NOMO-1 (cell line): ENCODE measurements around the gene CD248.
"Not testable (repeated sequence)": the region's sequence is repeated elsewhere in the genome, so short reads cannot be mapped to it uniquely, and the experiment has no call there.

ENCODE experiments used
- DNase-seq, 2 experiments: peaks; one replicate each; lab custom pipeline; 2025; ENCODE audit not compliant: unreplicated experiment in 2 of 2; lab: John Stamatoyannopoulos, UW

Gene CD248

GRCh38 chr11:66313321-66314185, 3.3 kb downstream of the CD248 start:
- DNase-seq, result no peak

- peak; percentile 94 to 97 for DNase-seq
These were observed 4.1 kb downstream of the CD248 start for GRCh38 chr11:66312549-66313320.

DNA sequence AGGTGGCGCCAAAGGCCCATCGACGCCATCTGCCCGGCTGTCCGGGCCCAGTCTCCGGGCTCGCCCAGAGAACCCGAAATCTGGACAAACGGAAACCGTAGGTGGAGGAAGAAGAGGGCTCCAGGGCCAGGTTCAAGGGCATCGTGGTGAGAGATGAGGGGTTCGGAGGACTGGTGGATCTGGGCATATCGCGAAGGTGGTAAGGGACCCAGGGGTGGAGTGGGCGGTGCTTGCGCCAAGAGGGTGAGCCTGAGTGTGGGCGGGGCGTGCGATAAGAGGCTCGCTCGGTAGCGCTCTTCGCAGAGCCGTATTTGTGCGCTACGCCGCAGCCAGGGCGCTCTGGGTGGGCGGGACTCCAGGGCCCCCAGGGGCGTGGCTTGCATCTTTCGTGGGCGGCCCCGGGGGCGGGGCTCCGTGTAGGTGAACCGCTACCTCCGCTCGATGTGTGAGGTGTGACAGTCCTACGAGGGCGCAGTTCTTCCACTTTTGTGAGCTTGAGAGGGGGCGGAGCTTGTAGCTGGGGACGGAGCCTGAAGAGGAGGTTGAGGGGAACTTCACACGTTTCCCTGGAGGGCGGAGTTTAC, 4.8 kb downstream of the CD248 start:
- DNase-seq, result peak; percentile 93 to 94

- DNase-seq, result no peak
These were observed 5.3 kb downstream of the CD248 start for GRCh38 chr11:66311470-66311964.

- DNase-seq, result not testable (repeated sequence)
These were observed 5.9 kb downstream of the CD248 start for GRCh38 chr11:66310803-66311440.

GRCh38 chr11:66310324-66310723, 6.5 kb downstream of the CD248 start:
- DNase-seq, result no peak

DNA sequence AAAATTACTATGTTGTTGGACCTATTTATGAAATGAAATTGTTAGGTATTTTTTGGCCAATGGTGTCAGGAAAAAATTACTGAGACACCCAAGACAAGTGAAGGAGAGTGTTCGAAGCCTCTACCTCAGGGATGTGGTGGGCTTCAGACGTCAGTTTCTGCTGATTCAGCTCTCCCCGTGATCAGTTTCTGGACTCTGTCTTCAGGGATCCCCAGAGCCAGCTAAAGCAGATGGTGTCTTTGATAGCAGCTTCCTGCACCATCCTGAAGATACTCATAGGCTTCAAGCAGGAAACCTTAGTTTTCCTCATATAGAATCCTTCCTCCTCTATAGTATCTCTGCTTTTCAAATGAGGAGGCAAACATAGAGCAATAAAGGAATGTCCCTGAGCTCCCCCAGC, 7.4 kb downstream of the CD248 start:
- no peak for DNase-seq

- DNase-seq, result no peak
These were observed 14.2 kb downstream of the CD248 start for GRCh38 chr11:66302656-66303055.

DNA sequence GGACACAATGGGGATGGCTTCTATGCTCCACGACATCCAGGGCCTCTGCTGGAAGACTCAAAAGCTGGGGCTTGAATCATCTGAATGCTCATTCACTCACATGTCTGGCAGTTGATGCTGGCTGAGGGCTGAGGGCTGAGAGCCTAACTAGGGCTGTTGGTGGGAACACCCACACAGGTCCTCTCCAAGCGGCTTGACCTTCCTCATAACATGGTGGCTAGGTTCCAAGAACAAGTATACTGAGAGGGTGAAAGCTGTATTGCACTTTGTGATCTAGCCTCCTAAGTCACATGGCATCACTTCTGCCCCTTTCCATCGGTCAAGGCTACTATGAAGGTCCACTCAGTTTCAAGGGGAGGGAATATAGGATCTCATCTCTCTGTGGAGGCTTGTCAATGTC, 17.7 kb downstream of the CD248 start:
- DNase-seq, result no peak

- DNase-seq, result no peak
These were observed 19.2 kb downstream of the CD248 start for GRCh38 chr11:66297610-66298009.

DNA sequence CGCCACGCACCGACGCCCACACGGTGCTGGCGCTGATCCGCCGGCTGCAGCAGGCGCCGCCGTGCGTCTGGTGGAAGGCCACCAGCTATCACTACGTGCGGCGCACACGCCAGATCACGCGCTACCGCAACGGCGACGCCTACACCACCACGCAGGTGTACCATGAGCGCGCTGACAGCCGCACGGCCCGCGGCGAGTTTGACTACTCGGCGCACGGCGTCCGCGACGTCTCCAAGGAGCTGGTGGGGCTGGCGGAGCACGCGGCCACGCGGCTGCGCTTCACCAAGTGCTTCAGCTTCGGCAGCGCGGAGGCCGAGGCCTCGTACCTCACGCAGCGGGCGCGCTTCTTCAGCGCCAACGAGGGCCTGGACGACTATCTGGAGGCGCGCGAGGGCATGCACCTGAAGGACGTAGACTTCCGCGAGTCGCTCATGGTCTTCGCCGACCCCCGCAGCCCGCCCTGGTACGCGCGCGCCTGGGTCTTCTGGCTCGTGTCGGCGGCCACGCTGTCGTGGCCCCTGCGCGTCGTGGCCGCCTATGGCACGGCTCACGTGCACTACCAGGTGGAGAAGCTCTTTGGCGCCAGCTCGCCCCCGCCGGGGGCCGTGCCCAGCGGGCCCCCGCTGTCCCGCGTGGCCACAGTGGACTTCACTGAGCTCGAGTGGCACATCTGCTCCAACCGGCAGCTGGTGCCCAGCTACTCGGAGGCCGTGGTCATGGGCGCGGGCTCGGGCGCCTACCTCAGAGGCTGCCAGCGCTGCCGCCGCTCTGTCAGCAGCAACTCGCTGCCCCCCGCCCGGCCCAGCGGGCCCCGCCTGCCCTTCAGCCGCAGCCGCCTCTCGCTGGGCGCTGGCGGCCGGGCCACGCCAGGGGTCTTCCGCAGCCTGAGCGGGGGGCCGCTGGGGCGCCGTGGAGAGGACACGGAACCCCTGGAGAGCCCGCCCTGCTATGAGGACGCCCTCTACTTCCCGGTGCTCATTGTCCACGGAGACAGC, 21.9 kb downstream of the CD248 start:
- DNase-seq, result no peak

DNA sequence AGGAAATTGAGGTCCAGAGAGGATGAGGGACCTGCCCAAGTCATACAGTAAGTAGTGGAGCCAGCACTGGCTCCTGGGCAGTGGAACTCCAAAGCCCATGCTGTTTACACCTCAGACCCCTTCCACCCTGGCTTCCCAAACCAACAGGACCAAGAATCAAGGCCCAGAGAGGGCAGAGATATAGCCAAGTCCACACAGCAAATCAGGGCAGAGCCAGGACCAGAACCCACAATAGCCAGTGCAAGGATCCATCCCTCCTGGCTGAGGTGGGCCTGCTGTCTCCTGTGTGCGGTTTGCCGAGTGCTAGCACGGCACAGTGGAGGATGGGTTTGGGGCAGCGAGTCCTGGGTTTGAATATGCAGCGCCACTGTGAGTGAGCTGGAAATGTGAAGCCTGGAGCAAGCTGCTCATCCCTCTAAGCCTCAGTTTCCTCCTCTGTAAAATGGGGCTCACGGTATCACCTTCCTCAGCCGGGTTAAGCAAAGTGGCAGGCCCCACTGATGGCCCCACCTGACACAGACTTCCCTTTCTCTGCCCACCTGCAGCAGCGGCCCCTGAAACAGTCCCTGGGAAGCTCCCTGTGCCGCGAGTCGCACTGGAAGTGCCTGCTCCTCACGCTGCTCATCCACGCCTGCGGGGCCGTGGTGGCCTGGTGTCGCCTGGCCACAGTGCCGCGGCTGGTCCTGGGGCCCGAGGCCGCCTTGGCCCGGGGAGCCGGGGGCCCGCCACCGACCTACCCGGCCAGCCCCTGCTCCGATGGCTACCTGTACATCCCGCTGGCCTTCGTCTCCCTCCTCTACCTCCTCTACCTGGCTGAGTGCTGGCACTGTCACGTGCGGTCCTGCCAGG, 22.8 kb downstream of the CD248 start:
- DNase-seq, result no peak

GRCh38 chr11:66293352-66293751, 23.5 kb downstream of the CD248 start:
- DNase-seq, result no peak

- no peak for DNase-seq
These were observed 24.1 kb downstream of the CD248 start for GRCh38 chr11:66292543-66293332.

- no peak for DNase-seq
These were observed 24.9 kb downstream of the CD248 start, which contains the start of gene TMEM151A for GRCh38 chr11:66291706-66292542. TMEM151A (plus strand) TSS chr11:66291894; CDS start chr11:66292014, 120 bp downstream.

GRCh38 chr11:66291303-66291705, 25.5 kb downstream of the CD248 start:
- DNase-seq, result no peak

GRCh38 chr11:66290330-66290621, 26.6 kb downstream of the CD248 start:
- no peak for DNase-seq
